Neural crest cell (in vitro differentiated cells): ENCODE data around the gene ABCA3. TPM values are rescaled to one million over a fixed set of nuclear protein-coding genes. Genes with fewer than 3 reads are reported as not detected.

Experiments
- DNase-seq: peaks from one replicate; pipeline ENCODE4 v3.0.0; 2021; ENCODE audit warnings: low read depth, mixed read lengths, low spot score
- H3K27ac Mint-ChIP-seq: one replicate; pipeline ENCODE4 v1.8.0; 2021; ENCODE audit warnings: mild to moderate bottlenecking, mixed read lengths; ENCODE audit not compliant: unreplicated experiment
- H3K27me3 Mint-ChIP-seq: 2 replicates; pipeline ENCODE4 v1.8.0; 2021; ENCODE audit warnings: low read depth, mild to moderate bottlenecking, mixed read lengths
- H3K36me3 Mint-ChIP-seq: 2 replicates; pipeline ENCODE4 v1.8.0; 2021; ENCODE audit warnings: low read depth, mild to moderate bottlenecking, mixed read lengths
- H3K4me1 Mint-ChIP-seq: 2 replicates; pipeline ENCODE4 v1.8.0; 2021; ENCODE audit warnings: mixed read lengths
- H3K4me3 Mint-ChIP-seq: one replicate; pipeline ENCODE4 v1.8.0; 2021; ENCODE audit warnings: mild to moderate bottlenecking, mixed read lengths
- H3K9me3 Mint-ChIP-seq: 2 replicates; pipeline ENCODE4 v1.8.0; 2021; ENCODE audit warnings: mixed read lengths
- total RNA-seq: library from RNA; stranded (reverse); gene quantifications from 2 replicates; pipeline ENCODE4 v1.2.1, GENCODE V29; 2021
- TF ChIP-seq, protein P1 (sequence below): fragments of 200-600 bp; sonication (generic); conservative IDR thresholded peaks from 2 replicates; pipeline ENCODE4 v1.5.0; 2021; ENCODE audit warnings: antibody characterized with exemption, mild to moderate bottlenecking

The ABCA3 gene
- total RNA-seq, 1 donor from 2014 or later = 19.6 TPM

GRCh38 chr16:2329532-2329931 lies 11.0 kb downstream of the ABCA3 start:
- Mint-ChIP-seq H3K4me3 (no peak overlapping the region), H3K36me3 (no peaks in the 10 kb centered on the region), H3K27ac (no peak overlapping the region), H3K27me3 (peaks cover 13% of the 10 kb centered on the region), H3K4me1 (no peaks in the 10 kb centered on the region), H3K9me3 (no peaks in the 10 kb centered on the region)
- no peak for DNase-seq
- TF ChIP-seq, protein P1, sequence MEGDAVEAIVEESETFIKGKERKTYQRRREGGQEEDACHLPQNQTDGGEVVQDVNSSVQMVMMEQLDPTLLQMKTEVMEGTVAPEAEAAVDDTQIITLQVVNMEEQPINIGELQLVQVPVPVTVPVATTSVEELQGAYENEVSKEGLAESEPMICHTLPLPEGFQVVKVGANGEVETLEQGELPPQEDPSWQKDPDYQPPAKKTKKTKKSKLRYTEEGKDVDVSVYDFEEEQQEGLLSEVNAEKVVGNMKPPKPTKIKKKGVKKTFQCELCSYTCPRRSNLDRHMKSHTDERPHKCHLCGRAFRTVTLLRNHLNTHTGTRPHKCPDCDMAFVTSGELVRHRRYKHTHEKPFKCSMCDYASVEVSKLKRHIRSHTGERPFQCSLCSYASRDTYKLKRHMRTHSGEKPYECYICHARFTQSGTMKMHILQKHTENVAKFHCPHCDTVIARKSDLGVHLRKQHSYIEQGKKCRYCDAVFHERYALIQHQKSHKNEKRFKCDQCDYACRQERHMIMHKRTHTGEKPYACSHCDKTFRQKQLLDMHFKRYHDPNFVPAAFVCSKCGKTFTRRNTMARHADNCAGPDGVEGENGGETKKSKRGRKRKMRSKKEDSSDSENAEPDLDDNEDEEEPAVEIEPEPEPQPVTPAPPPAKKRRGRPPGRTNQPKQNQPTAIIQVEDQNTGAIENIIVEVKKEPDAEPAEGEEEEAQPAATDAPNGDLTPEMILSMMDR = no peak

GRCh38 chr16:2328428-2328827 lies 12.1 kb downstream of the ABCA3 start:
- no peak for DNase-seq
- H3K4me1 Mint-ChIP-seq = no peaks in the 10 kb centered on the region
- no peaks in the 10 kb centered on the region for H3K36me3 Mint-ChIP-seq
- no peak overlapping the region for H3K4me3 Mint-ChIP-seq
- TF ChIP-seq, protein P1 = no peak
- H3K27ac Mint-ChIP-seq = no peak overlapping the region
- H3K27me3 Mint-ChIP-seq = peaks cover 13% of the 10 kb centered on the region
- no peaks in the 10 kb centered on the region for H3K9me3 Mint-ChIP-seq

DNA sequence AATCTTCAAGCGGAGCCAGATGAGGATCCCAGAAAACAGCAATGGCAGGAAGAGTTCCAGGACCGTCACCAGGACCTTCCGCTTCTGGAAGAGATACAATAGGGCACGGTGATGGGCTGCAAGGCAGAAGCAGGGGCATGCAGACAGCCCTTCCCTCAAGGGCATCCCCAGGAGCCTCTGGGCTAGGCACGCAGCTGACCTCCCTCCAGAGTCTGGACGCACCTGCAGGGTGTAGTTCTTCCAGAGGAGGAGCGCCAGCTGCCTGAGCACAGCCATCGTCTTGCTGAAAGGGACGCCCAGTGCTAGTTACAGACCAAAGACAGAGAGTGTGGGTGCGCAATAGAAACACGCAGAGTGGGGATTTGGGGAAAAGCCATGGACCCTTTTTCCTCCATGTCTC lies 14.3 kb downstream of the ABCA3 start:
- H3K36me3 Mint-ChIP-seq = no peaks in the 10 kb centered on the region
- no peak for DNase-seq
- no peak overlapping the region for H3K4me3 Mint-ChIP-seq
- TF ChIP-seq, protein P1 = no peak
- peaks cover 4% of the 10 kb centered on the region for H3K27me3 Mint-ChIP-seq
- H3K4me1 Mint-ChIP-seq = no peaks in the 10 kb centered on the region
- no peak overlapping the region for H3K27ac Mint-ChIP-seq
- no peaks in the 10 kb centered on the region for H3K9me3 Mint-ChIP-seq

DNA sequence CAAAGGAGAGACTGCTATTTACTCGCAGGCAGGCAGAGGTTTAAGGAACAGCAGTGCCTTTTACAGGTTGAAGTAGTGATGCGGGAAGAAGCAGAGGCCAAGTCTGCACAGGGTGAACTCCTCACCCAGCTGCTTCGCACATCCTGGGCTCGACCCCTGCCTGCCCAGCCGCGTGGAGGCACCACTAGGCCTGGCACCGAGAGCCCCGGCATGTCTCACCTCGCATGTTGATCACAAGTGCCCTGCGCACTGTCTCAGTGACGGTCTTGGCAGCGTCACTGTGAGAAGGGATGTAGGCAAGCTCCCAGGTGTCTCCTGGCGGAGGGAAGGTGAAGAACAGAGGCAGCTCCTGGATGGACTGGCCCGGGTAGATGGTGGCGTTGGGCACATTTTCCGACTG lies 14.7 kb downstream of the ABCA3 start:
- Mint-ChIP-seq H3K4me3 (no peak overlapping the region), H3K27me3 (no peaks in the 10 kb centered on the region), H3K4me1 (no peaks in the 10 kb centered on the region), H3K36me3 (no peaks in the 10 kb centered on the region), H3K9me3 (no peaks in the 10 kb centered on the region), H3K27ac (no peak overlapping the region)
- no peak for DNase-seq
- TF ChIP-seq, protein P1 = no peak

- H3K27me3 Mint-ChIP-seq = no peaks in the 10 kb centered on the region
- TF ChIP-seq, protein P1 = no peak
- H3K36me3 Mint-ChIP-seq = no peaks in the 10 kb centered on the region
- H3K4me1 Mint-ChIP-seq = no peaks in the 10 kb centered on the region
- DNase-seq = no peak
- no peak overlapping the region for H3K4me3 Mint-ChIP-seq
- no peaks in the 10 kb centered on the region for H3K9me3 Mint-ChIP-seq
- no peak overlapping the region for H3K27ac Mint-ChIP-seq
Observed at GRCh38 chr16:2325181-2325580, 15.3 kb downstream of the ABCA3 start.

- Mint-ChIP-seq H3K27ac (no peak overlapping the region), H3K36me3 (no peaks in the 10 kb centered on the region), H3K27me3 (no peaks in the 10 kb centered on the region), H3K4me1 (no peaks in the 10 kb centered on the region), H3K9me3 (no peaks in the 10 kb centered on the region), H3K4me3 (no peak overlapping the region)
- DNase-seq = no peak
- TF ChIP-seq, protein P1 = no peak
Observed at GRCh38 chr16:2324296-2324859, 16.1 kb downstream of the ABCA3 start.
